CD4-positive, alpha-beta T cell (primary cell): ENCODE data around the gene ALDH2. TPM values are rescaled to one million over a fixed set of nuclear protein-coding genes. Genes with fewer than 3 reads are reported as not detected.

Experiments used
- ATAC-seq: fragments of 200-7000 bp; cut with Tn5 transposase; one replicate; pipeline ENCODE4 v1.10.0; 2022; ENCODE audit warnings: mild to moderate bottlenecking; ENCODE audit not compliant: poor library complexity
- CTCF ChIA-PET: fragments of 350-600 bp; sonication (Branson Sonifier 250); formaldehyde crosslinking; loops from one replicate; lab custom pipeline; 2021; ENCODE audit warnings: antibody characterized with exemption, inconsistent platforms; lab: Charles Lee
- POLR2A ChIA-PET: fragments of 350-600 bp; sonication (Branson Sonifier 250); formaldehyde crosslinking; loops from one replicate; lab custom pipeline; 2021; ENCODE audit warnings: antibody characterized with exemption, inconsistent platforms; lab: Charles Lee
- DNase-seq, 14 experiments: peaks; one replicate each; pipeline ENCODE4 v3.0.0-alpha.2; 2013 to 2020; ENCODE audit warnings: mixed read lengths in 2 of 14
- H3K27ac ChIP-seq, 2 donors: one replicate each; pipeline versions ENCODE4 v1.5.1 to v1.7.0; 2013; ENCODE audit warnings: low read length in 2 of 2, low read depth in 1 of 2, mild to moderate bottlenecking in 1 of 2
- H3K27me3 ChIP-seq, 2 experiments: 1 replicate in 1 of 2; 2 replicates in 1 of 2; pipeline versions ENCODE4 v1.6.1 to v1.7.0; 2013; ENCODE audit warnings: low read length in 2 of 2, control low read depth in 1 of 2, mild to moderate bottlenecking in 1 of 2, moderate library complexity in 1 of 2; ENCODE audit not compliant: insufficient read depth in 2 of 2, control insufficient read depth in 1 of 2
- H3K36me3 ChIP-seq: one replicate; pipeline ENCODE4 v1.6.1; 2013; ENCODE audit warnings: low read length, control low read depth; ENCODE audit not compliant: insufficient read depth
- H3K4me1 ChIP-seq: one replicate; pipeline ENCODE4 v1.6.1; 2013; ENCODE audit warnings: low read length, control low read depth; ENCODE audit not compliant: insufficient read depth
- H3K4me3 ChIP-seq: one replicate; pipeline ENCODE4 v1.5.1; 2013; ENCODE audit warnings: mild to moderate bottlenecking, low read length, moderate library complexity
- H3K9me3 ChIP-seq, 2 experiments: 1 replicate in 1 of 2; 2 replicates in 1 of 2; pipeline versions ENCODE4 v1.6.1 to v1.7.0; 2013; ENCODE audit warnings: low read length in 2 of 2, mild to moderate bottlenecking in 2 of 2, control low read depth in 1 of 2, moderate library complexity in 1 of 2; ENCODE audit not compliant: control insufficient read depth in 1 of 2, insufficient read depth in 1 of 2
- H3K27ac Mint-ChIP-seq: one replicate; pipeline ENCODE4 v1.8.0; 2020; ENCODE audit warnings: mixed read lengths
- H3K27me3 Mint-ChIP-seq: one replicate; pipeline ENCODE4 v1.8.0; 2021; ENCODE audit warnings: mixed read lengths
- H3K36me3 Mint-ChIP-seq: one replicate; pipeline ENCODE4 v1.8.0; 2021; ENCODE audit warnings: low read depth, mixed read lengths
- H3K4me1 Mint-ChIP-seq: one replicate; pipeline ENCODE4 v1.8.0; 2021; ENCODE audit warnings: low read depth, mixed read lengths
- H3K4me3 Mint-ChIP-seq: one replicate; pipeline ENCODE4 v1.8.0; 2020; ENCODE audit warnings: mild to moderate bottlenecking, mixed read lengths
- H3K9me3 Mint-ChIP-seq: one replicate; pipeline ENCODE4 v1.8.0; 2020; ENCODE audit warnings: mixed read lengths
- intact Hi-C, 2 experiments: fragments of 100-400 bp; cut with DNase I in 1 of 2; cut with micrococcal nuclease in 1 of 2; formaldehyde crosslinking; loops; one replicate each; pipeline versions ENCODE4 v1.15.1 to v1.9.0; 2023 to 2025; cut with DNase I, micrococcal nuclease
- total RNA-seq, 174 experiments: library from RNA in 2 of 174; stranded (reverse) in 2 of 174; gene quantifications; one replicate each; pipeline ENCODE4 v1.2.3 and lab custom pipeline; 2021 to 2026
- TF ChIP-seq, protein P1 (sequence below): fragments of 200-600 bp; IDR thresholded peaks from one replicate; pipeline ENCODE4 v1.8.0; 2022; ENCODE audit warnings: antibody characterized with exemption, mild to moderate bottlenecking

The ALDH2 gene
- total RNA-seq, 2 experiments from 2014 or later, result 2.0 to 2.1 TPM

DNA sequence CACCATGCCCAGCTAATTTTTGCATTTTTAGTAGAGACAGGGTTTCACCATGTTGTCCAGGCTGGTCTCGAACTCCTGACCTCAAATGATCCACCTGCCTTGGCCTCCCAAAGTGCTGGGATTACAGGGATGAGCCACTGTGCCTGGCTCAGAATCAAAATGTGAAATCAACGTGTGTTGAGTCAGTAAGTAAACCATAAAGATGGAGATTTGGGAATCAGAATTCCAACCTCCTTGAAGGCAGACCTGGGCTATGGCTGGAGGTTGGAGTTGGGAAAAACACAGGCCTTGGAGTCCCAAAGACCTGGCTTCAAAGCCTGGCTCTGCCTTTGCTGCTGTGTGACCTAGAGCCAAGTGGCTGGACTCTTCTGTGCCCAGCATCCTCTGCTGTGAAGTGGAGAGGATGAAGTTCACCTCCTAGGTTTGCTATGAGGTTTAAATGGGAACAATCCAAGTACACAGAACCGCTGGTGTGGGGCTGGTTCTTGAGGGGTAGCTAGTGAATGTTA, 10.2 kb downstream of the ALDH2 start:
- ATAC-seq, result no peak
- POLR2A ChIA-PET, result no interaction called here
- no peak overlapping the region for H3K27ac Mint-ChIP-seq
- DNase-seq, result no peak
- TF ChIP-seq, protein P1, sequence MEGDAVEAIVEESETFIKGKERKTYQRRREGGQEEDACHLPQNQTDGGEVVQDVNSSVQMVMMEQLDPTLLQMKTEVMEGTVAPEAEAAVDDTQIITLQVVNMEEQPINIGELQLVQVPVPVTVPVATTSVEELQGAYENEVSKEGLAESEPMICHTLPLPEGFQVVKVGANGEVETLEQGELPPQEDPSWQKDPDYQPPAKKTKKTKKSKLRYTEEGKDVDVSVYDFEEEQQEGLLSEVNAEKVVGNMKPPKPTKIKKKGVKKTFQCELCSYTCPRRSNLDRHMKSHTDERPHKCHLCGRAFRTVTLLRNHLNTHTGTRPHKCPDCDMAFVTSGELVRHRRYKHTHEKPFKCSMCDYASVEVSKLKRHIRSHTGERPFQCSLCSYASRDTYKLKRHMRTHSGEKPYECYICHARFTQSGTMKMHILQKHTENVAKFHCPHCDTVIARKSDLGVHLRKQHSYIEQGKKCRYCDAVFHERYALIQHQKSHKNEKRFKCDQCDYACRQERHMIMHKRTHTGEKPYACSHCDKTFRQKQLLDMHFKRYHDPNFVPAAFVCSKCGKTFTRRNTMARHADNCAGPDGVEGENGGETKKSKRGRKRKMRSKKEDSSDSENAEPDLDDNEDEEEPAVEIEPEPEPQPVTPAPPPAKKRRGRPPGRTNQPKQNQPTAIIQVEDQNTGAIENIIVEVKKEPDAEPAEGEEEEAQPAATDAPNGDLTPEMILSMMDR, result no peak
- intact Hi-C loops, result no loop called here
- no peaks in the 10 kb centered on the region for H3K9me3 Mint-ChIP-seq
- H3K4me3 ChIP-seq, result no peak overlapping the region
- CTCF ChIA-PET, result no interaction called here
- peaks cover 4 to 5% of the 10 kb centered on the region in 2 experiments for H3K9me3 ChIP-seq
- no peaks in the 10 kb centered on the region for H3K36me3 Mint-ChIP-seq
- no peak overlapping the region for H3K27ac ChIP-seq
- no peak overlapping the region for H3K4me3 Mint-ChIP-seq
- H3K27me3 ChIP-seq, result peaks cover 0 to 3% of the 10 kb centered on the region in 2 experiments
- peaks cover 10% of the 10 kb centered on the region for H3K4me1 ChIP-seq
- H3K36me3 ChIP-seq, result no peaks in the 10 kb centered on the region
- no peaks in the 10 kb centered on the region for H3K27me3 Mint-ChIP-seq
- H3K4me1 Mint-ChIP-seq, result no peaks in the 10 kb centered on the region

DNA sequence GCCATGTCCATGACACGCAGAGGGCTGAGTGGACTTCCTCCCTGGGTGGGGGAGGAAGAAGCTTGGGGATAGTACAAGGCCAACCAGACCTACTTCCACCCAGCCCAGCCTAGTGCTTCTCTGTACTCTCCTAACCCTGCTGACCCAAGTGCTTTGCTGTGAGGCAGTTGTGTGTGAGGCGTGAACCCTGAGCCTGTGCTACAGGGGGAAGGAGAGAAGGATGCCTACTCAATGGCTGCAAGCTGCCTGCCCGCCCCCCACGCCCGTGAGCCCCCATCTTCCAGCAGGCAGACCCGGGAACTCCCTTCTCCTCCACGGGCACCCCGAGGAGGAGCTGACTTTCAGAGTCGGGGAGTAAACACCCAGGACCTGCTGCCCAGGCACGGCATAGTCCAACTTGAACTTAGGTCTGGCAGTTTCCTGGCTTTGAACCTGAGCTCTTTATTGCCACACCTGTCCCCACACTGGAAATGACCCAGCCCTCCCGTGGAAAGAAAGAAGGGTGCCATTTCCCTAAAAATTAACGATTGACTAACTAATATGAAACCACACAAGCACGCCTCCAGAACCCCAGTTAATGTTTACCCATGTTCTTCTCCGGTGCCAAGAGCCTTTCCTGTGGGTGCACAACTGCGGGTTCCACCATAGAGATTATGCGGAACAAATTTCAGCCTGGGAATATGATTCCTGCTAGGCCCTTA, 10.8 kb downstream of the ALDH2 start:
- no peaks in the 10 kb centered on the region for H3K36me3 Mint-ChIP-seq
- TF ChIP-seq, protein P1, result no peak
- CTCF ChIA-PET, result no interaction called here
- DNase-seq (peak in 2 of 14 experiments; percentile 43 to 51), ATAC-seq (no peak)
- POLR2A ChIA-PET, result no interaction called here
- H3K9me3 ChIP-seq, result peaks cover 4 to 5% of the 10 kb centered on the region in 2 experiments
- H3K27me3 Mint-ChIP-seq, result no peaks in the 10 kb centered on the region
- H3K27ac ChIP-seq, result no peak overlapping the region
- no peak overlapping the region for H3K27ac Mint-ChIP-seq
- H3K36me3 ChIP-seq, result no peaks in the 10 kb centered on the region
- H3K4me3 Mint-ChIP-seq, result no peak overlapping the region
- no peak overlapping the region for H3K4me3 ChIP-seq
- H3K4me1 Mint-ChIP-seq, result no peaks in the 10 kb centered on the region
- H3K4me1 ChIP-seq, result peaks cover 10% of the 10 kb centered on the region
- H3K9me3 Mint-ChIP-seq, result no peaks in the 10 kb centered on the region
- peaks cover 0 to 3% of the 10 kb centered on the region in 2 experiments for H3K27me3 ChIP-seq
- intact Hi-C loops, result no loop called here

DNA sequence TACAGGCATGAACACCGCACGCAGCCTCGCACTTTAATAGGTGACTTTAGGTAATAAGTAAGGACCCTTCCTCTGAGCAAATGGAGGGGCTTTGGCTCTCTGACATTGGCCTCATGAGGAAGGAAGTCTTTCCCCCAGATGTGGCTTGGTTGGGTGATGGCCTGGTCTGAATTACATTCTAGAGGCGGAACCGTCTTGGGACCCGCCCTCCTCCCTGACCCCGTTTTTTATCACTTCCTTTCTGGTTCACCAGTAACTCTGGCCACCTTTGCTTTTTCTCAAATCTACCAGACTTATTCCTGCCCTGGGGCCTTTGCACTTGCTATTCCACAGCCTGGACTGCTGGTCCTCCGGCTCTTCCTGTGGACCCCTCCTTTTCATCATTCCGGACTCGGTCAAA, 13.4 kb downstream of the ALDH2 start:
- Mint-ChIP-seq H3K4me3 (no peak overlapping the region), H3K9me3 (no peaks in the 10 kb centered on the region), H3K27me3 (no peaks in the 10 kb centered on the region), H3K27ac (no peak overlapping the region), H3K4me1 (no peaks in the 10 kb centered on the region), H3K36me3 (no peaks in the 10 kb centered on the region)
- ATAC-seq (no peak), DNase-seq (no peak)
- POLR2A ChIA-PET, result no interaction called here
- peaks cover 4 to 5% of the 10 kb centered on the region in 2 experiments for H3K9me3 ChIP-seq
- peaks cover 0 to 3% of the 10 kb centered on the region in 2 experiments for H3K27me3 ChIP-seq
- peaks cover 10% of the 10 kb centered on the region for H3K4me1 ChIP-seq
- TF ChIP-seq, protein P1, result no peak
- H3K4me3 ChIP-seq, result no peak overlapping the region
- H3K27ac ChIP-seq, result no peak overlapping the region
- CTCF ChIA-PET, result no interaction called here
- H3K36me3 ChIP-seq, result no peaks in the 10 kb centered on the region
- intact Hi-C loops, result no loop called here
